Heart right ventricle (tissue), 16 donors: ENCODE data around the gene PPP1R27. TPM values are rescaled to one million over a fixed set of nuclear protein-coding genes. Genes with fewer than 3 reads are reported as not detected.

Source experiments
- ATAC-seq, 8 donors: fragments of 200-7000 bp; cut with Tn5 transposase; one replicate each; pipeline ENCODE4 v1.9.1; 2020; ENCODE audit warnings: mild to moderate bottlenecking in 8 of 8, moderate library complexity in 8 of 8, moderate number of reproducible peaks in 1 of 8
- DNase-seq, 2 donors: peaks; one replicate each; pipeline ENCODE4 v3.0.0-alpha.2; 2020
- H3K27ac ChIP-seq, 10 donors: fragments of 200-600 bp; sonication (generic) in 2 of 10; one replicate each; pipeline versions ENCODE4 v1.5.0 to v1.8.0; 2020 to 2022; ENCODE audit warnings: mild to moderate bottlenecking in 3 of 10
- H3K27me3 ChIP-seq, 7 donors: fragments of 200-600 bp; one replicate each; pipeline ENCODE4 v1.8.0; 2021 to 2022; ENCODE audit warnings: mild to moderate bottlenecking in 2 of 7
- H3K36me3 ChIP-seq, 9 donors: fragments of 200-600 bp; sonication (generic) in 1 of 9; one replicate each; pipeline versions ENCODE4 v1.5.0 to v1.8.0; 2020 to 2022; ENCODE audit warnings: mild to moderate bottlenecking in 2 of 9
- H3K4me1 ChIP-seq, 9 donors: fragments of 200-600 bp; sonication (generic) in 1 of 9; one replicate each; pipeline versions ENCODE4 v1.5.0 to v1.8.0; 2020 to 2022; ENCODE audit warnings: mild to moderate bottlenecking in 4 of 9
- H3K4me3 ChIP-seq, 10 donors: fragments of 200-600 bp; sonication (generic) in 2 of 10; one replicate each; pipeline versions ENCODE4 v1.5.0 to v1.8.0; 2020 to 2022; ENCODE audit warnings: mild to moderate bottlenecking in 7 of 10, moderate library complexity in 2 of 10
- H3K9me3 ChIP-seq, 11 donors: fragments of 200-600 bp in 10 of 11; sonication (generic) in 2 of 11; one replicate each; pipeline versions ENCODE4 v1.5.0 to v1.8.0; 2013 to 2022; ENCODE audit warnings: mild to moderate bottlenecking in 2 of 11, control low read depth in 1 of 11, moderate library complexity in 1 of 11
- WGBS, 2 donors: extraction: QIAGEN DNeasy Blood & Tissue Kit; methylation state at CpG; one replicate each; pipeline ENCODE4 v1.1.7; 2013; ENCODE audit warnings: inconsistent platforms in 1 of 2; 5-methylcytosine and 5-hydroxymethylcytosine counted together
- intact Hi-C, 10 donors: fragments of 100-400 bp; cut with DNase I; formaldehyde crosslinking; loops; one replicate each; pipeline versions ENCODE4 v1.11.1 to v1.14.2; 2022
- polyA plus RNA-seq, 2 donors: library from polyadenylated mRNA; stranded (reverse); fragments of 200-250 nt; gene quantifications; one replicate each; pipeline ENCODE4 v1.2.3, GENCODE V29; 2013
- total RNA-seq, 10 donors: library from RNA; stranded (reverse); fragmentation: NEBNext Ultra II Directional in 3 of 10; extraction: Animal tissue kit (Norgen Biotek cat#: 25700) in 3 of 10; gene quantifications; one replicate each; pipeline versions ENCODE4 v1.2.1 to v1.2.4, GENCODE V29; 2021 to 2023
- TF ChIP-seq, protein P1 (sequence below), 9 donors: fragments of 200-600 bp; sonication (generic) in 2 of 9; IDR thresholded peaks; one replicate each; pipeline versions ENCODE4 v1.5.0 to v1.8.0; 2021 to 2022; ENCODE audit warnings: antibody characterized with exemption in 9 of 9, mild to moderate bottlenecking in 5 of 9, moderate library complexity in 1 of 9
- donor health status: Arrhythmogenic right ventricular cardiomyopathy.
- donor health status: ischemic (EF 13 %, LVEDD 7.1; RV severe dilation, severe dysfunction).
- donor health status: healthy with polysubstance abuse.
- donor health status: DM: no; HTN: yes; CAD: no.
- donor health status: DM: no; HTN: no; CAD: no.
- donor health status: ischemic (EF 25% LVEDD 6.9; RV normal size, moderate dysfunction).
- donor health status: ischemic (EF 25% LVEDD 5.7; RV mildly dilated, moderate dysfunction).
- donor health status: healthy.
- donor health status: DM: yes; HTN: yes; CAD: no.
- donor health status: Ischemic cardiomyopathy.
- donor health status: ischemic (EF 35%, LVEDD 5.7; RV mildly dilated, moderate dysfunction).
- donor health status: nonischemic (EF 11% LVEDD 7.7; RV severe dilation, severe dysfunction).
- donor health status: DM: yes; HTN: yes; CAD: no.
- donor health status: PGD.
- donor health status: ischemic (EF 29% LVEDD 5.4; RV normal size, mild dysfunction).
- donor health status: nonischemic (EF 23%, LVEDD 6.1; RV moderate dilation, normal function).

PPP1R27 gene
- total and polyA plus RNA-seq, 12 donors: 0.14 to 0.31 TPM; not detected in 10

DNA sequence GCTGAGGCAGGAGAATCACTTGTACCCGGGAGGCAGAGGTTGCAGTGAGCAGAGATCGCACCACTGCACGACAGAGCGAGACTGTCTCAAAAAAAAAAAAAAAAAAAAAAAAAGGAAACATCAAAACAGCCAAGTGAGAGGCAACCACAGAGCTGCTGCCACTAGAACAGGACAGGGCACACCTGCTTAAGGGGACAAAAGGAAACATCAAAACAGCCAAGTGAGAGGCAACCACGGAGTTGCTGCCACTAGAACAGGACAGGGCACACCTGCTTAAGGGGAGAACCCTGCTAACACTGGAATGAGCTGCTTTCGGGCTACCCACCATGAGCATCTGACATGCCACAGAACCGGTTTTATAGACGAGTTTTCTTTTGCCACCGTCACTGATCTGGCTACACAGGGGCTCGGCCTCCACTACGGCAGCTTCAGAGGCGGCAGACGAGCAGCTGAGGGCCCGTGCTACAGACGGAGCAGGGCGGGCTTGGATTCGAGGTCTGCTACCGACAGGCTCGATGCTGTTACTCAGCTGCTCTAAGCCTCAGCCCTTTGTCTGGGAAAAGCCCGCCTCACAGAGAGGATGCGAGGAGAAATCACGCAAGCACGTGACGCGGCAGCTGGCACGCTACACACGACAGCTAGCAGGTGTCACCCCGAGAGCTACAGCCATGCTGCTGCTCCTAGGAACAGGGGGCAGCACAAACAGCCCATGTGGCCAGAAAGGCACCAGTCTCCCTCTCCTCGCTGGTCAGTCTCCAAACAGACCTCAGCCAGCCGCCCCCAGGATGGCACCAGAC is 23.5 kb upstream of the PPP1R27 start:
- intact Hi-C loops: no loop called here
- 84 to 90% methylated on average over 30 of the region's 30 CpGs for WGBS, 2 donors
- no peak for DNase-seq

DNA sequence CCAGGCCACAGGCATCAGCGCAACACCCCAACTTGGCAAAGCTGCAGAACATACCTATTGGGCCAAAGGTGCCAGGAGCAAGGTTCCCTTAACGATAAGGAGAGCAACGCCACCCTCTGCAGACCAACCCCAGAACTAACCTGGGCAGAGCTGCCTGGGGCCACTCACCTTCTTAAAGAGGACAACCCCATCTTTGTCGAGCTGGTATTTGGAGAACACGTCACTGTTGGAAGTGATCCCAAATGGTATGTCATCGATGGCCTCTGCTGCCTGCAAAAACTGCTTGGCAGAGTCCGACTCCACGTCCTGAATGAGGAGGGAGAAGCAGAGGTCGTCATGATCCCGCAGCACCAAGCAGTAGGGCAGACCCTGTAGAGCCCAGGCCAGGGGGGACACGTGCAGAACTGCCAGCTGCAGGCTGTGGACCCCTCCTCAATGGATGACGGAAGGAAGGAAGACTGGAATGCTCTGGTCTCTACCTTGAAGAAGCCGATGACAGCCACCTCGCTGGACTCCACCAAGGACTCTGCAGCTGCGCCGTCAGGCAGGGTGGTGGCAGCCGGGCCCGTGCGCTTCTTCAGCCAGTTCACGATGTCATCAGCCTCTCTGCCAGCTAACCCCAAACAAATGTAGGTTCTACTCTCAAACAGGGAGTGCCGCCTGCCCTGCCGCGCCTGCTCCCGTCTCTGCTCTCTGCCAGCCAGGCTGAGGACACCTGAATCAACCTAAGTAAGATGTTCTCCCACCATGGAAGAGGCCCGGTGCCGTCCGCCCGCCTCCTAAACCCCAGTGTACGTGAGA is 20.3 kb upstream of the PPP1R27 start:
- peaks cover 10 to 46% (median 31%) of the 10 kb centered on the region in 9 donors for H3K4me1 ChIP-seq
- H3K27me3 ChIP-seq: no peaks in the 10 kb centered on the region
- 72% methylated on average over 29 of the region's 29 CpGs for WGBS, 2 donors
- H3K36me3 ChIP-seq: peaks cover 4 to 89% (median 64%) of the 10 kb centered on the region in 9 donors
- H3K27ac ChIP-seq: peak overlapping the region in 4 of 10 donors; percentile 20 to 41 (median 33)
- DNase-seq (no peak), ATAC-seq (peak in 3 of 8 donors; percentile 31 to 43 (median 32))
- no peaks in the 10 kb centered on the region for H3K9me3 ChIP-seq
- TF ChIP-seq, protein P1, sequence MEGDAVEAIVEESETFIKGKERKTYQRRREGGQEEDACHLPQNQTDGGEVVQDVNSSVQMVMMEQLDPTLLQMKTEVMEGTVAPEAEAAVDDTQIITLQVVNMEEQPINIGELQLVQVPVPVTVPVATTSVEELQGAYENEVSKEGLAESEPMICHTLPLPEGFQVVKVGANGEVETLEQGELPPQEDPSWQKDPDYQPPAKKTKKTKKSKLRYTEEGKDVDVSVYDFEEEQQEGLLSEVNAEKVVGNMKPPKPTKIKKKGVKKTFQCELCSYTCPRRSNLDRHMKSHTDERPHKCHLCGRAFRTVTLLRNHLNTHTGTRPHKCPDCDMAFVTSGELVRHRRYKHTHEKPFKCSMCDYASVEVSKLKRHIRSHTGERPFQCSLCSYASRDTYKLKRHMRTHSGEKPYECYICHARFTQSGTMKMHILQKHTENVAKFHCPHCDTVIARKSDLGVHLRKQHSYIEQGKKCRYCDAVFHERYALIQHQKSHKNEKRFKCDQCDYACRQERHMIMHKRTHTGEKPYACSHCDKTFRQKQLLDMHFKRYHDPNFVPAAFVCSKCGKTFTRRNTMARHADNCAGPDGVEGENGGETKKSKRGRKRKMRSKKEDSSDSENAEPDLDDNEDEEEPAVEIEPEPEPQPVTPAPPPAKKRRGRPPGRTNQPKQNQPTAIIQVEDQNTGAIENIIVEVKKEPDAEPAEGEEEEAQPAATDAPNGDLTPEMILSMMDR (IDR thresholded peaks at IDR 0.05): no peak
- intact Hi-C loops: no loop called here
- no peak overlapping the region for H3K4me3 ChIP-seq

More for the DNA sequence above, 23.5 kb upstream of the PPP1R27 start:
- H3K4me3 ChIP-seq: peak overlapping the region in 9 of 10 donors; percentile 82 to 100 (median 96)
- peaks cover 18 to 71% (median 50%) of the 10 kb centered on the region in 9 donors for H3K4me1 ChIP-seq
- ATAC-seq: no peak
- no peaks in the 10 kb centered on the region for H3K27me3 ChIP-seq
- peaks cover 4 to 66% (median 41%) of the 10 kb centered on the region in 9 donors for H3K36me3 ChIP-seq
- H3K9me3 ChIP-seq: no peaks in the 10 kb centered on the region
- TF ChIP-seq, protein P1 (IDR thresholded peaks at IDR 0.05): no peak
- H3K27ac ChIP-seq: peak overlapping the region in 2 of 10 donors; percentile 96 to 97

DNA sequence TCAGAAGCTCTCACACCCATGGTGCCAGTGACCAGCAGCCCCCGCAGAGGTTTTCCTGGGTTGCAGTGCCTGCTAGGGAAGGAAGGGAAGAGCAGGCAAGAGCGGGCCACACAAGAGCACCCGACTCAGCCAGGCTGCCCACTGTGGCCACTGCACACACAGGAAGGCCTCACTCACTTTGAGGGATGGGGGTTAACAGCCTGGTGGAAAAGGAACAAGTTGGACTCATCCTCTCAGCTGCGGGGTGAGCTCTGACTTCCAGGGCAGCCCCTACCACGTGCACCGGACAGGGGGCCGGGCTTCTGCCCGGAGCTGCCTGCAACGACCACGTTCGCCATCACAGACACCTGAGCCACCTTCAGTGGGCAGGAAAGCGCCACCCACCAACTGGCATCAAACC is 17.4 kb upstream of the PPP1R27 start:
- WGBS, 2 donors: 94 to 96% methylated on average over 12 of the region's 12 CpGs
- peaks cover 2 to 100% (median 58%) of the 10 kb centered on the region in 9 donors for H3K36me3 ChIP-seq

DNA sequence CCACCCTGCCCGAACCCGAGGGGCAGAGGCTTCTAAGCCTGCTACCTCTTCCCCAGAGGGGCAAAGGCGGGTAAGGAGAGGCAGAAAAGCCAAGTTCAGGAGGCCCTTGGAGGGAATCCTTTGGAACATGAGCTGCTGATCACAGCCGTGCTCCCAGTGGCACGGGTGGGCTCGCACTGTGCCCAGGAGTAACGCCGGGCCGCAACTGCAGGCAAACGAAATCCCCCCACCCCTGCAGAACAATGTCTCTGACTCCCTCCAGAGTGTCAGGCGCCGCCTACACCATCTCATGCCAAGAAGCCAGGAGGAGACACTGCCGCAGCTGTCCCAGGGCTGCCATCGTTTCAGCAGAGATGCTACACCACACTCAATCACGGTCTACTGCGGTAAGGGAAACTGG is 16.6 kb upstream of the PPP1R27 start:
- no peak for DNase-seq
- Histone ChIP-seq H3K4me3 (no peak overlapping the region), H3K36me3 (peaks cover 0 to 100% (median 62%) of the 10 kb centered on the region in 9 donors), H3K27me3 (no peaks in the 10 kb centered on the region), H3K4me1 (peaks cover 0 to 16% (median 8%) of the 10 kb centered on the region in 9 donors), H3K9me3 (no peaks in the 10 kb centered on the region), H3K27ac (no peak overlapping the region)
- WGBS, 2 donors: 94 to 96% methylated on average over 16 of the region's 16 CpGs
- TF ChIP-seq, protein P1 (IDR thresholded peaks at IDR 0.05): no peak
- intact Hi-C loops: no loop called here
- ATAC-seq: no peak

More for the DNA sequence above, 17.4 kb upstream of the PPP1R27 start:
- no peak overlapping the region for H3K4me3 ChIP-seq
- no peaks in the 10 kb centered on the region for H3K9me3 ChIP-seq
- TF ChIP-seq, protein P1 (IDR thresholded peaks at IDR 0.05): no peak
- no peak overlapping the region for H3K27ac ChIP-seq
- intact Hi-C loops: loop anchor here in 1 of 10 donors (1.0 kb wide), 1 partner anchor 33 kb away; no protein-coding TSS in a partner anchor
- H3K4me1 ChIP-seq: peaks cover 0 to 22% (median 8%) of the 10 kb centered on the region in 9 donors
- no peaks in the 10 kb centered on the region for H3K27me3 ChIP-seq
- DNase-seq (no peak), ATAC-seq (no peak)
